ENCODE results near the gene WNT11.

WNT11 gene

DNA sequence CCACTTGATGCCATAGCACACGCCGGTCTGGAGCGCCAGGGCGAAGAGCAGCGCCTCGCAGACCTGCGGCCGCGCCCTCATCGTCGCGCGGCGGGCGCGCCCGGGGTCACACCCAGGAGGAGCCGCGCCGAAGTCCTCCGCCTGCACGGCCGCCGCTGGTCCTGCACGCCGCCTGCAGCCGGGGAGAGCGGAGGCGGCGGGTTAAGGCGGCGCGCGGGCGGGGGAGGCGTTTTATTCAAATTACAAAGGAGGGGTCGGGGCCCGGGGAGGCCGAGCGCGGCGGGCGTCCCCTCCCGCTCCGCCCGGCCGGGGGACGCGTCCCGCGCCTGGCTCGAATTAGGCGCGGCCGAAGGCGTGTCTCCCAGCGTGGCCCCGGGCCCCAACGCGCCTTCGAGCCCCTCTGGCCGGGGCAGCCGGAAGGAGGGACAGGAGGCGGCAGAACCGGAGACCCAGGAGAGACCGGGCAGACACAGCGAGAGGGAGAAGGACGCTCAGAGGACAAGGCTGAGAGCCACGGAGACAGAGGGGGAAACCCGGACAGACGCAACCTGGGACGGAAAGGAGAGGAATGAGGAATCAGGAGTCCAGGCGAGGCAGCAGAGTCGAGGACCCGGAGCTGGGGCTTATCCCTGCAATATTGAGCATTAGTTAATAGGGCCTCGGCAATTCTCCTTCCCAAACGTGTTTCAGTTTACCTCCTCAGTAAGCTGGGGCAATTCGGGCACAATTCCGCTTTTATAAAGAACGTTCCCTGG, at the start of gene WNT11:
Gene WNT11, minus strand, starts transcription at position 176 of the 755 bp plus-strand sequence. Its CDS starts 95 bp downstream, at position 81.
- DNase-seq (ENCODE audit: low read depth, low spot score): no peak
- H3K27ac ChIP-seq: no peak within 1 kb of the TSS

DNA sequence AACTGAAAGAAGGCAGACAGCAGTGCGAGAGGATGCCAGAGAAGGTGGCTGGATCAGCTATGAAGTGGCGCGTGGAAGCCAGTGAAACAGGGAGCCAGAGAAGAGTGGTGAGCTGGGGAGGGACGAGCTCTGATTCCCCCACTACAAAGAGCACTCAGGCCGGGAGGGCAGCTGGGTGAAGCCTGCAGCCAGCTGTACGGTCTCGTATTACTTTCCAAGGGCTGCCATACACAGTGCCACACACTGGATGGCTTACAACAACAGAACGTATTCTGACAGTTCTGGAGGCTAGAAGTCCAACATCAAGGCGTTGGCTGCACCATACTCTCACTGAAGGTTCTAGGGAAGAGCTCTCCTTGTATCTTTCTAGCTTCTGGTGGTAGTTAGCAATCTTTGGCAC, 47.1 kb upstream of the WNT11 start:
- no peak for DNase-seq (ENCODE audit: low read depth, low spot score)
- H3K27ac ChIP-seq: no peak overlapping the region

DNA sequence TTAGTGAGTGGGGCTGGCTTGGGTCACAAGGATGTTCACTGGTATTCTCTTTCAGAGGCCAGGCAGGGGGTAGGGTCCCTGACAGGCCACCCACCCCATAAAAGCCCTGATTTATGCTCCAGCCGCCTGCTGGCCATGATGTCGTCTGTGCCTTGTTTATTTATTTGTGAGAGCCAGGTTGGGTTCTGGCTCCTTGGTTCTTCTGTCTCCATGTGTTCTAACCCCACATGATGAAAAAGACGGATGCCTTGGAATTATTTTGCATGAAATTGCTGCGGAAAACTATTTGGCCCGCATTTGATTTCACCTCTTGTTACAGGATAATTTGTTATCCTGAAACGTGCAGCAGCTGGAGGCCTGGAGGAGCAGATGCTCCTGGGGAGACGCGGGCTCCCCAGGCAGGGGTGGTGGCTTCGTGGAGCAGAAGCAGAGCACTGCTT, 46.3 kb upstream of the WNT11 start:
- DNase-seq (ENCODE audit: low read depth, low spot score): no peak
- no peak overlapping the region for H3K27ac ChIP-seq

GRCh38 chr11:76251576-76251975, 45.3 kb upstream of the WNT11 start:
- H3K27ac ChIP-seq: no peak overlapping the region
- DNase-seq (ENCODE audit: low read depth, low spot score): no peak

DNA sequence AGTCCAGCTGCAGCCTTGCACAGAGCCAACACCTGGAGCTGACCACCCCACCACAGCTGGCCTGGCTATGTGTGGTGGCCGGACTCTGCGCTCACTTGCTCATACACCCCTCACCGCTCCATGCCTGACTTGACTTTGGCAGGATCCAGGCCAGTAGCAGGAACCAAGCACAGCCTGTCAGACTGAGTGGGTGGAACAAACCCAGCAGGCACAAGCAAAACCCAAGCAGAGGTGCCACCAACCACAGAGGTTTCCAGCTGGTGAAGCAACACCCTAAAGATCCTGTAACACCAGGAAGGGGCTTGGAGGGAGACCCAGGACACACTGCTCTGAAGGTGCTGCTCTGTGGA, 44.9 kb upstream of the WNT11 start:
- DNase-seq (ENCODE audit: low read depth, low spot score): no peak

GRCh38 chr11:76250520-76251225, 44.4 kb upstream of the WNT11 start:
- no peak for DNase-seq (ENCODE audit: low read depth, low spot score)
- no peak overlapping the region for H3K27ac ChIP-seq

More for the DNA sequence above, 44.9 kb upstream of the WNT11 start:
- H3K27ac ChIP-seq: no peak overlapping the region

- no peak overlapping the region for H3K27ac ChIP-seq
- DNase-seq (ENCODE audit: low read depth, low spot score): no peak
Observed at GRCh38 chr11:76249195-76249741, 43.0 kb upstream of the WNT11 start.

DNA sequence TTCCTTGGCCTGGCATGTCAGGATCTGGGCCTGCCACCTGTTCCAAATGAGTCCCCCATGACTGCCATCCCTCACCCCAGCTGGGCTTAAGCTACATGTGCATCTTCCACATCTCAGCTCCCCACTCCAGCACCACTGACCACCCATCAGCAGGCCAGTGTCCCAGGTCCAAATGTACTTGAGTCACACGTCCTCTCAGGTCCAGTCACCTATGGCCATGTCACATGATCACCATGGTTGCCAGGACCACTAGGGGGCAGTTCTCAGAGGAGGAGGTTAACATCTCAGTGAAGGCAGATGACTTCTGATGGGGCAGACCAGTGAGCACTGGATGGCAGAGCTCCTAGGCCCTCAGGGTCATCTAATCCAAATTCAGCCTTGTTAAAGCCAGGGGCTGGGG, 41.9 kb upstream of the WNT11 start:
- no peak for DNase-seq (ENCODE audit: low read depth, low spot score)
- H3K27ac ChIP-seq: no peak overlapping the region

DNA sequence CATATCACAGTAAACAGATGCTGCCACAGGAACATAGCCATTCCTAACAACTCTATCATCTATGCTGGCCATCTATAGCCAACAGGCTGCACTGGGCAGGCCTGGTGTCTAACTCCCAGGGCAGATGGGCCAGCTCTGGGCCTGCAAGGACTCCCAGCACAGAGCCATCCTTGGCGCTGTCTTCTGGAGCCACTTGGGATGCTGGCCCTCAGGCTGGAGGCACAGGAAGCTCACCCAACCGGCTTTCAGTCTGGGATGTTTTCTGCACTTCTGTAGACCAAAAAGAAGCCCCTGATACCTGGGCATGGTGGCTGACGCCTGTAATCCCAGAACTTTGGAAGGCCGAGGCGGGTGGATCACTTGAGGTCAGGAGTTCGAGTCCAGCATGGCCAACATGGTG, 40.8 kb upstream of the WNT11 start:
- H3K27ac ChIP-seq: no peak overlapping the region
- no peak for DNase-seq (ENCODE audit: low read depth, low spot score)

DNA sequence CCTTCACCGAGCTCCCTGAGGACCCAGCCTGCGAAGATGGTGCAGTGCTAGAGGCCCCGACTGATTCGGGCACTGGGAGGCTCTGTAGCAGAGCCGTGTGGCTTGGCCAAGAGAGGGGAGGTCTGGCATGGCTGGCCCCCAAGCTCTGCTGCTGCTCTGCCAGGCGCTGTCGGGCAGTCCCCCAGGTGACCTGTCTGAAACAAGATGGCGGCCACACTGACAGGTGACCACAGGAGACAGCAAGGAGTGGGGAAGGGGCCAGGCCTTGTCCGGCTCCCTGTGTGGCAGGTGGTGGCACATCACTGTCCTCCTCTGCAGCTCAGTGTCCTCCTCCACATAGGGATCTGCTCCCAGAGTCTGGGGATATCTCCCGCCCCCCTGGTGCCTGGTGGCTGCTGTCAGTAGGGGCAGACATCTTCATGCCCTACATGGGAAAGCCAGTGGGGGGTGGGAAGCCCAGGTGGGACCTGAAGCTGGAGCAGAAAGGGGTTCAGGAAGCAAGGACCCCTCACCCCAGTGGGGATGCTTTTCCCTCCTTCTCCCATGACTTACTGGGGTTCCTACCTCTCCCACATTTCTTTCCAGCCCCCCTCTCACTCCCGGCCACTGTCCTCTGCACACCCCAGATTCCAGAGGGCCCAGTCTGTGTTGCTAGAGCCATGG, 40.1 kb upstream of the WNT11 start:
- DNase-seq (ENCODE audit: low read depth, low spot score): no peak
- no peak overlapping the region for H3K27ac ChIP-seq

GRCh38 chr11:76245720-76246119, 39.4 kb upstream of the WNT11 start:
- no peak overlapping the region for H3K27ac ChIP-seq
- DNase-seq (ENCODE audit: low read depth, low spot score): no peak

DNA sequence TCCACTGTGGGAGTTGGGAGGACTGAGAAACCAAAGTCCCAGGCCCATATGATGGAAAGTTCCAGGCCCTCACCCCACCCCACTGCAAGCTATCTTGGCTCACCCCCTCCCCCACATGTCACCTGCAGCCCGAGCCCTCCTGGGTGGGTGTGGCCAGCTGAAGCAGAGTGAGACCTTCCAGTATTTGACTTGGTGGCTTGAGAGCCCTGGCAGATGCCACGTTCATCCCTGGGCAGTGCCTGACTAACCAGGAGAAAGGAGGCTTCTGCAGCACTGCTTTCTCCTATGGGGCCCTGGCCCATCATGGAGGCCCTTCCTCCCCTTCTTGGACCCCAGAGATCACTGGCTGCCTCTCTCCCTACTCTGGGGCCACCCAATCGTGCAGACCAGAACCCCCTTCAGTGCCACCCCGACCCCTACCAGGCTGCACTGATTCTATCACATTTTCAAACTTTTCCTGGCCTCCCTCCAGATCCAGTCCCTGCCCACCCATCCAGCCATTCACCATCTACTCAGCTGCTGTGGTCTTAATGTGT, 38.1 kb upstream of the WNT11 start:
- H3K27ac ChIP-seq: no peak overlapping the region
- DNase-seq (ENCODE audit: low read depth, low spot score): no peak

DNA sequence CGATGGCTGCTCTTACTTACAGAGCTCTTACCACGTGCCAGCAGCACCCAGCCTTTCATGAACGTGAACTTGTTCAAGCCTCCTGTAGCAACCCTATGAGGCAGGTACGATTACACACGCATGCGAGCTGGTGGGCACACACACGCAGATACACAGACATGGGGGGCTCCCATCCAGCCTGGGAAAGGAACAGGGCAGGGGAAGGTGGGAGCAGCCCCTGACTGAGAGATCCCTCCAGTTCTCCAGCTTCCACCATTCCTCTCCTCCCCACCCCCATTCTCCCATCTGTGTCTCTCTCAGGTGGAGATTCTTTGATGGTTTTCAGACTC, 37.6 kb upstream of the WNT11 start:
- DNase-seq (ENCODE audit: low read depth, low spot score): no peak
- H3K27ac ChIP-seq: no peak overlapping the region

- H3K27ac ChIP-seq: no peak overlapping the region
- no peak for DNase-seq (ENCODE audit: low read depth, low spot score)
Observed at GRCh38 chr11:76243193-76243956, 37.1 kb upstream of the WNT11 start.

- no peak for DNase-seq (ENCODE audit: low read depth, low spot score)
- H3K27ac ChIP-seq: no peak overlapping the region
Observed at GRCh38 chr11:76242004-76242779, 35.9 kb upstream of the WNT11 start.

DNA sequence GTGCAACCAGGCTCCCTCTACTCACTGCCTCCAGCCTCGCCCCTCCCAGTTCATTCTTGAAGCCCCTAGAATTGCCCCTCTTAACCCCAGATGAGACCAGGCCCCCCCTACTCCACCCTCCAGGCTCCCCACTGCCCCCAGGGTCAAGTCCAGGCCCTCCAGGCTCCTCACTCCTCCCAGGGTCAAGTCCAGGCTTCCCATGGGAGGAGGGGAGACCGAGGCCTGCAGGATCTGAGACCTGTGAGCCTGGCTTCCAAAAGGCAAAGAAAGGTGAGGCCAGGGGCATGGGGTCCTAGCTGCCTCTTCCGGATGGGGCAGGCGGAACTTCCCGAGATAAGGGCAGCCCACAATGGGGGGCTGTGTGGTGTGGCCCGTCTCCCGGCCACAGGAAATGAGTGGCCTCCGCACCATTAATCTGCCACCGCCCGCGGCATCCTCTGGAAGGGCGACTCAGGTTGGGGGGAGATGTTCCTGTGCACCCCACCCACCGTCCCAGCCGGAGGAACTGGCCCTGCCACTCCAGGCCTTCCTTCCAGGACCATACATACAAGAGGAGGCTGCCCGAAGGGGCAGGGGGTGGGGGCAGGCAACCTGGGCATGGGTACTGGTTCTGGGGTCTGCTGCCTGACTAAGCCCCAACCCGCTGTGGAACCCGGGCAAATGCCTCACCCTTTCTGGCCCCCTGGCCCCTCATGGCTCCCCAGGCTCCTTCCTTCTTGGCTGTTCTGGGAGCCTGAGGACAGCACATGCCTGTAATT, 35.1 kb upstream of the WNT11 start:
- no peak for DNase-seq (ENCODE audit: low read depth, low spot score)
- no peak overlapping the region for H3K27ac ChIP-seq

DNA sequence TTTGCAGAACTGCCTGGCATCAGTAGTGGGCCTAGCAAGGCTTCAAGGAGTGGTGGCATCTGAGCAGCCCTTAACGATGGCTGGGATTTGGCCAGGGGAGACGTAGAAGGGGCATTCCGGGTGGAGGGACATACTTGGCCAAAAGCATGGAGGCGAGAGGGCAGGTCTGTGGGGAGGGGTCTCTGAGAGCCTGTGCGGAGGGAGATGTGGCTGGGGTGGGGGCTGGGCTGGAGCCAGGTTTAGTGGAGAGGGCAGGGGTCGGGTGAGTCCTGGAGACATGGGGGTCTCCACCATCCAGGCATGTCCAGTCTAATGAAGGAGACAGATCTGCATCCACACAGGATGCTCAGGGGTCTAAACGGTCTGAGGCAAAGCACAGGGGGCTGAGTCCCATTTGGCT, 34.4 kb upstream of the WNT11 start:
- H3K27ac ChIP-seq: no peak overlapping the region
- DNase-seq (ENCODE audit: low read depth, low spot score): no peak

DNA sequence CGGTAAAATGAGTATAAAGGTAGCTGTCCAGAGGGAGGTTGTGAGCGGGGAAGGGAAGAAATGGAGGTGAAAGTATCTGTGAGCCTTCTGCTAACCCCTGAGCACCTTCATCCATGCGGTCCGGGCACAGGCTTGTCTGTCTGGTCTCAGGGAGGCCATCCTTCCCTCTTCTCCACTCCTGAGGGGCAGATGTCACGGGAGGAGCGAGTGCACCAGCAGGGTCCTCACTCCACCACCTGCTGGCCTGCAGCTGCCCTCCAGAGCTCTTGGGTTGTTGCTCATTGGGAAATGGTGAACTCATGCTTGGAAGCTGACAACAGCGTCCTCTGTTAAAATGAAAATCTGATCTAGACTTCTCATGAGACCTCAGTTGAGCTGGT, 33.8 kb upstream of the WNT11 start:
- DNase-seq (ENCODE audit: low read depth, low spot score): no peak
- H3K27ac ChIP-seq: no peak overlapping the region
